GM19025 (cell line): ENCODE data around the gene MSMB.
"Not testable (repeated sequence)": the region's sequence is repeated elsewhere in the genome, so short reads cannot be mapped to it uniquely, and the experiment has no call there.

Experiments used
- ATAC-seq: cut with Tn5 transposase; IDR thresholded peaks from one replicate; pipeline ENCODE4 v1.9.1; 2021; ENCODE audit warnings: mild to moderate bottlenecking, low read depth, moderate library complexity; ENCODE audit not compliant: unreplicated experiment

Gene MSMB

DNA sequence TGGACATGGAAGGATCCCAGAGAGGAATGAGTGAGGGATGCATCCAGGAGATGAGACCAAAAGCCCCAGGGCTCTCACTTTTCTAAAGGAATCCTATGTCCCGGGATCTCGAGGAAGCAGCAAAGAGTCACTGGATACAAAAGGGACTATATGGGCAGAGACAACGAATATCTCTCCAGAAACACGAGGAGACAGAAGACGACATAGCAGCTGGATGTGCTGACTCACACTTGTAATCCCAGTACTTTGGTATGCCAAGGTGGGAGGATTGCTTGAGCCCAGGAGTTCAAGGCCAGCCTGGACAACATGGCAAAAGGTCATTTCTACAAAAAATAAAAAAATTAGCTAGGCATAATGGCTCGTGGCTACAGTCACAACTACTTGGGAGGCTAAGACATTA, 24.7 kb upstream of the MSMB start:
- no peak for ATAC-seq

DNA sequence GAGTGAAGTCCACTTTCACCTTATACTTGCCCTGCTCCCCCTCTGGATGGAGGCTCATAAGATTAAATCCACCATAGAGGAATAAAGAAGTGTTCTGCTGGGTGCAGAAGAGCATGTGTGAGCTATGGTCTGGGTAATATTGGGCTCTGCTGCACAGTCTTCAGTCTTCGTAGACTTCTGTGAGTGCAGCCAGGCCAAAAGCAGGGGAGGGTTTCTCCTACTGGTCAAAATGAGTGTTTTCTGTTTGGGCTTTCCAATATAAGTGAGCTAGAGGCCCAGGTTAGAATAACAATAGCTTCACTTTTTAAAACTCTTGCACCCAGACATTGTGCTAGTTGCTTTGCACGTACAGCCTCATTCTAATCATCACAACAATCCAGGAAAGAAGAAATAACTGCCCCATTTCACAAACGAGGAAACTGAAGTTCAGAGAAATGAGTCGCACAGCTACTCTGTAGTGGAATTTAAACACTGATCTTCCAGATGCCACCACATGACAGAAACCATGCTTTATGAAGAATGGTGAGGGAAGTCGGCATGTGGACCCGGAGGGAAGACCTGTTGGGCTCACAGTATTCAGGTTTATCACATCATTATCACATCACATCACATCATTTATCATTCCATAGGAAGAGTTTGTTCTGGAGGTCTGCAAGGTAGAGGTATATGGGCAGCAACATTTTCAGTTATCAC, 23.8 kb upstream of the MSMB start:
- ATAC-seq = no peak

DNA sequence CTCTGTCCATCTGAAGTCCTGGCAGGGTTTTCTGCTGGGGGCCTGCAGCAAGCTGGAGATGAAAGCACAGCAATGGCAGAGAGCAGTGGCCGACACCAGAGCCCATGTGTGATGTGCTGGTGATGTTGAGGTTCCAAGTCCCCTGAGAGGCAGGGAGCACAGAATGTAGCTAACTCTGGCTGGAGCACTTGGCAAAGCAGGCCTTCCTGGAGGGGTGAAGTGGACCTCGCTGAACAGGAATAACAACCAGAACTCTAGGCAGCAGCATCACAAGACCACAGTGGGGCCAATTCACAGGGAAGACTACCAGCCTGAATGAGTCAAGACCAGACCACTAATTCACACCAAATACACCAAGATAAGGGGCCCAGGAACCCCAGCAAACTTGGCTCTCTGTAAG, 22.8 kb upstream of the MSMB start:
- no peak for ATAC-seq

DNA sequence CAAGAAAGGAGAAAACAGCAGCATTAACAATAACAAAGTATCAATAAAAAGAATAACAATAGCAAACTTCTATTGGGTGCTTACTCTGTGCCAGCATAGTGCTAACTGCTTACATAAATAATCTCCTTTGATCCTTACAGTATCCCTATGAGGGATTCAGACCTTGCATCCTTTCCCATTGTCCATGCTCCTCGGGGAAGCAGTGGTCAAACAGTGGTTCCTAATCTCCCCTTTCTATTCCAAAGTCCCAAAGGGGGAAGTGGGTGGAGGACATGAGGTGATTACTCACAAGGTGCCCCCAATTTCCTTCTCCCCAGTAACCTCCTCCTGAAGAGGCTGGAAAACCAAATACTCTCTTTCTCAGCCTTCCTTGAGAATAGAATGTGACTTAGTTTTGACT, 22.0 kb upstream of the MSMB start:
- ATAC-seq = no peak

DNA sequence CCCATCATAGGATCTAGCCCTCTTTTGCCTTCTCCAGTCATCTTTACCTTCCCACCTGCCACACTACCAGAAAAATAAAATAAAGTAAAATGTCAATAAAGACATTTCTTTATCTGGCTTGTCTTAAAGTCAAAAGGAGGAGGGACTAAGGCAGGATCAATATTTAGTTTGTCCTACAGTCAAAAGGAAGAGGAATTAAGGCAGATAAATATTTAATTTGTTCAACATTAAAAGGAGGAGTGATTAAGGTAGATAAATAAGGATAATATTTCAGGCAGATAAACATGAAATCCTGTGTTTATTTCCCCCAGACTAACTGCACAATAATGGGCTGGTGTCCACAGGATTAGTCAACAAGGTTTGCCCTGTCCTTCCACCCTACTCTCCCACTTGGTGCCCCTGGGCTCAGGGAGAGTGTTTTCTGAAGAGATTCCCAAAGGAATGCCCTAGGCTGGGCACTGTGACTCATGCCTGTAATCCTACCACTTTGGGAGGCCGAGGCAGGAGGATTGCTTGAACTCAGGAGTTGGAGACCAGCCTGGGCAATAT, 18.3 kb upstream of the MSMB start:
- ATAC-seq = no peak

DNA sequence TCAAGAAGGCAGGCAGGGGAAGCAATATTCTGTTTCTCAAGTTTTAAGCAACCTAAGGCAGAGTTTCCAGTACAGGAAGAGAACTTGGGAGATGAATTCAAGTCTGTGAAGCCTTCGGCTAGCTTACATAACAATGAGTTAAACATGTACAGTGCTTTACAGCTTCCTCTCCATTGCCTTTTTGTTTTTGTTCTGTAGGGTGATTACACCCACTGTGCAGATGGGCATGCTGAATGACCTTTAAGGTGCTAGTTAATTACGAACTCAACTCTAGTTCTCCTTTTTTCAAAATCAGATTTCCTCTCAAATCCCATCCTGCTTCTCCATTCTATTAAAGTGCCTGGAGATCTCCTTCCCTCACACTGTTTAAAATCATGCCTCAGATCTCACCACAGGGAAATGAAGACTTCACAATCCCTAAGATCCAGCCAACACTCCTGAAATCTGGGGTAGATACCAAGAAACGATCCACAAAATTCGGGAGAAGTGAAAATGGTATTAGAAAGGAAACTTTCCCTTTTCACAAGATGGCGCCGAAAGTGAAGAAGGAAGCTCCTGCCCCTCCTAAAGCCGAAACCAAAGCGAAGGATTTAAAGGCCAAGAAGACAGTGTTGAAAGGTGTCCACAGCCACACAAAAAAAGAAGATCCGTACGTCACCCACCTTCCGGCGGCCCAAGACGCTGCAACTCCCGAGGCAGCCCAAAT, 16.8 kb upstream of the MSMB start:
- no peak for ATAC-seq

DNA sequence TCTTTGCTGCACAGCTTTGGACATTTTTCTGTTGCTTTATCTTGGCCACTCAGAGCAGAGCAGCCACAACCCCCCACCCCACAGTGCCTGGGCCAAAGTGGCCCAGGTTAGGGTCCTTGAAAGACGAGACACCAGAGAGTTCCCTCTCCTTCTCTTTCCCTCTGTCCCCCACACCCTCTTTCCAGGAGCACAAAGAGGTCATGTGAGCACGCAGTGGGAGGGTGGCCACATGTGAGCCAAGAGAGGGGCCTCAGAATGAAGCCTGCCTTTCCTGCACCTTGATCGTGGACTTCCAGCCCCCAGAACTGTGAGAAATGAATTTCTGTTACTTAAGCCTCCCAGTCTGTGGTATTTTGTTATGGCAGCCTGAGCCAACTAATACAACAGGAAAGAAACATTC, 14.6 kb upstream of the MSMB start:
- no peak for ATAC-seq

DNA sequence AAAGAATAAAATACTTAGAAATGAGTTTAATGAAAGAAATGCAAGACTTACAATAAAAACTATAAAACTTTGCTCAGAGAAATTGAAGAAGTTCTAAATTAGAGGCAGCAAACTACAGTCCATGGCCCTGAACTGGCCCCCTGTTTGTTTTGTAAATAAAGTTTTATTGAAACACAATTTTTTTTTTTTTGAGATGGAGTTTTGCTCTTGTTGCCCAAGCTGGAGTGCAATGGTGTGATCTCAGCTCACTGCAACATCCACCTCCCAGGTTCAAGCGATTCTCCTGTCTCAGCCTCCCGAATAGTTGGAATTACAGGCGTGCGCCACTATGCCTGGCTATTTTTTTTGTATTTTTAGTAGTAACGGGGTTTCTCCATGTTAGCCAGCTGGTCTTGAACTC, 11.9 kb upstream of the MSMB start:
- not testable (repeated sequence) for ATAC-seq

DNA sequence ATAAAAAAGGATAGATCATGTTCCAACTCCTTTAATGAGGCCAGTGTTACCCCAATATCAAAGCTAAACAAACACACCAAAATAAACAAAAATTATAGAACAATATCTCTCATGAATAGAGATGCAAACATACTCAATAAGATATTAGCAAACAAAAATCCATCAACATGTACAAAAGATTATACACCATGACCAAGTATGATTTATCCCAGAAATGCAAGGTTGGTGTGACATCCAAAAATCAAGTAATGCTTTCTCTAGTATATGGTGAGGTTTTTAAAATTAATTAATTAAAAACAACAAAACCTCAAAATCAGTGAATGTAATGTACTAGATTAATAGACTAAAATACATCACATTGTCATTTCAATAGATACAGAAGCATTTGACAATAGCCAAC, 11.0 kb upstream of the MSMB start:
- no peak for ATAC-seq

DNA sequence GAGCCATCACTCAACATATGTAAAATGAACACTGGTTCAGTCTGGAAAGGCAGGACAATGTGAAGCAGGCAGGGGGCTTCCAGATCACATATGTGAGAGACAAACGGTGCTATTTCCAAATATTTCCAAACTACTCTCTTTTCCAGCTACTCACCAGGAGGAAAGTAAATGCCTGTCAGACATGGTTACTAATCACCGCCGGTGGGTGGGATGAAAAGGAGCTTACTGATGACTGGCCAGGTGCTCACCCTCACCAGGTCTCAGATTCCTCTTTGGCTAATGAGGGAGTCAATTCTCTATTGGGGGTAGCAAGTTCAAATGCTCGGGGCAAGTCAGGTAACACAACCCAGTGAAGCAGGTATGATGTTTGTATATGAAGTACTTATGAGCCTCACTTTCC, 9.7 kb upstream of the MSMB start:
- no peak for ATAC-seq

DNA sequence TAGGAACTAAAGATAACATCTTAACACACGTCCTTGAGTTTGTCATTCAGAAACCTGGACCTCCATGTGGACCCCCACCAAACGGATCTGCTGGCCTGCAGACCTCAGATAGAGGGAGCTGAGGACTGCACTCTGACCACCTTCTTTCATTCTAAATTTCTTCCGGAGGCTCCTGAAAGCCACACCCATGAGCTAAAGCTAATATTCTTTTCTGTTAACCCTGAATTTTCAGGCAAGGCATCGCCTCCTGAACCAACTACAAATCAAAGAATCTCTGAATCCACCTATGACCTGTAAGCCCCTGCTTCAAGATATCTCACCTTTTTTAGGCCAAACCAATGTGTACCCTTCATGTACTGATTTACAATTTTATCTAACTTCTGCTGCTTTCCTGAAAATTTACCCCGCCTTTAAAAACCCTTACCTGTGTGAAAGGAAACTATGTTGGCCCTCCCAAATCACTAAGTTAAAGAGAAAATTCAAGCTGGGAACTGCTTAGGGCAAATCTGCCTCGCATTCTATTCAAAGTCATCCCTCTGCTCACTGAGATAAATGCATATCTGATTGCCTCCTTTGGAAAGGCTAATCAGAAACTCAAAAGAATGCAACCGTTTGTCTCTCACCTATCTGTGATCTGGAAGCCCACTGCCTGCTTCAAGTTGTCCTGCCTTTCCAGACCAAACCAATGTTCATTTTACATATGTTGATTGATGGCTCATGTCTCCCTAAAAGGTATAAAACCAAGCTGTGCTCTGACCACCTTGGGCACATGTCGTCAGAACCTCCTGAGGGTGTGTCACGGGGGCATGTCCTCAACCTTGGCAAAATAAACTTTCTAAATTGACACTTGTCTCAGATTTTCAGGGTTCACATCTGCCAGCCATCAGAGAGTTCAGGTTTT, 7.7 kb upstream of the MSMB start:
- ATAC-seq = no peak

DNA sequence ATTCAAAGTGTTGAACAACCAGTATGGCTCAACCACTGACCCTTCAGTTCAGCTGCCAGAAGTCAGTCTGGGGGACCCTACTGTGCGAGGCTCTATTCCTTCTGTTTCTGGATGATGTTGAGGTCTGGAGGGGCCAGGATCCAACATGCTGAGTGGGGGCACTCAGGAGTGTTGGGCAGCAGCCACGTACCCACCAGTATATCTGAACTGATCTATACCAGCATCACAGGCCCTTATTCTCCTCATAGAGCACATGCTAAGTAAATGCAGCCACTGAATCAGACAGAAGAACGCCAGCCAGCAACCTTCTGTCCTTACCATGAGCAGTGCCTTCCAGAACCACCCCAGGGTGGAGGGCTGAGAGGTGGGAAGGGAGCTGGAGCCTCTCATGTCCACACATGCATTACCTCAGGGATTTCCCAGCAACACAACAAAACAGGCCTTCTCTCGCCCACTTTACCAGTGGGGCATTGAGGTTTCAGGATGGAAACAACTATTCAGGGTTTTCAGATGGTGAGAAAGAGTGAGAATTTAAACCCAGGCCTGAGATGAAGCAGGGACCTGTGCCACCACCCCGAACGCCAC, 6.8 kb upstream of the MSMB start:
- ATAC-seq = no peak

DNA sequence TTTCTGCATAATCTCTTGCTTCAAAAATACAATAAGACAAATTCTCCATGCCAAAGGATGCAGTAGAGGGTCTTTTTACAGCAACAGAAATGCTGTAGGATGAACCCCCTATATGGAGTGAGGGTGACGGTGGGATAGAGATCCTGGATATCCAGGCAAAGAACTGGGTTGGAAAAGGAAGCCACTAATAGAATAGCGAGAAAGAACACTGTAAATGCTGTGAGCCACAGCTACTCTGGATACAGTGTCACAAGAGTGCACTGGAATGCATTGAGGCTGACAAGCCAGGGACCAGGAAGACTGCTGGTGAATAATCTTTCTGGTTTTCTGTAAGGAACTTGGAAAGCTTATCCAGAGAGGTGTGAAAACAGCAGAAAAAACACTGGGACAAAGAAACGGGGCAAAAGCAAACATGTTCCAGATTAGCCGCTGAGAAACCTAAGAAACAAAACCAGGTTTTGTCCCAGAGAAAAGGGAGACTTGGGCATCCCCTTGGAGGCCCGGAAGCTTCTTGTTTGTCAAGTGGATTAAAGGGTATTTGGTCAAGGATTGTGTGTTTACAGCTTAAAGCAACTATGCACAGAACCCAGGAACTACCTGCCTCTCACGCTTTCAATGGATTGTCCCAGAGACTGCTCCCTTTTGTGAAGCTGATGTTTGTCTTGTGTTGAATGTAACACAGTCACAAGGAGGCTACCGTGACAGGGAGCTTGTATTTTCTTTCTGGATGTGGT, 6.2 kb upstream of the MSMB start:
- no peak for ATAC-seq

DNA sequence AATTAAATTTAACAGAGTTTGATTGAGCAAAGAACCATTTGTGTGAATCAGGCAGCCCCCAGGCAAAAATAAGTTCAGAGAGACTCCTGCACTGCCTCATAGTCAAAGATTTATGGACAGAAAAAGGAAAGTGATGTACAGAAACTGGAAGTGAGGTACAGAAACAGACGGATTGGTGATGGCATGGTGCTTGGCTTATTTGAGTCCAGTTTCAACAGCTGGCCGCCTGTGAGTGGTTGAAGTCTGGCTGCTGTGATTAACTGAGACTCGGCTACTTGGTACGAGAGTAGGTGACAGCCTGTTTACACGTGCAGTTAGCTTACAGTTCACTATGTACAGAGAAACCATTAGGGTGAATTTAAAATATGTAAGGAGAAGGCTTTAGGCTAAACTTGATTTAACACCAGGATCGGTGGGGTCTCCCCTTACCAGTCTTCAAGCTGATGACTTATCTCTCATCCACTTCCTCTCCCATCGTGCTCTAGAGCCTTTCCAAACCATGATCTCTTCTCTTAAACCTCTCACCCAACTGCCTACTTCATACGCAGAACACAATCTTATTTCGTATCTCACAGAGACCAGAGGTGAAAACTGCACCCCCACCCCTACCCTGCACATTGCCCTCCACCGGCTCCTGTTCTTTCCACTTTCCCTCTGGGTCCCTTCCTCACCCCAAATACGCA, 5.0 kb upstream of the MSMB start:
- ATAC-seq = no peak

DNA sequence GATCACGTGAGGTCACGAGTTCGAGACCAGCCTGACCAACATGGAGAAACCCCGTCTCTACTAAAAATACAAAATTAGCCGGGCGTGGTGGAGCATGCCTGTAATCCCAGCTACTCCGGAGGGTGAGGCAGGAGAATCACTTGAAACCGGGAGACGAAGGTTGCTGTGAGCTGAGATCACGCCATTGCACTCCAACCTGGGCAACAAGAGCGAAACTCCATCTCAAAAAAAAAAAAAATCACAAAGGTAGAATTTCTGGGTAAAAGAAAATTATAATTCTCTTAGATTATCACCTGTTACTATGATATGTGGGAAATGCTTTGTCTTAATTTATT, 3.4 kb upstream of the MSMB start:
- ATAC-seq = not testable (repeated sequence)

DNA sequence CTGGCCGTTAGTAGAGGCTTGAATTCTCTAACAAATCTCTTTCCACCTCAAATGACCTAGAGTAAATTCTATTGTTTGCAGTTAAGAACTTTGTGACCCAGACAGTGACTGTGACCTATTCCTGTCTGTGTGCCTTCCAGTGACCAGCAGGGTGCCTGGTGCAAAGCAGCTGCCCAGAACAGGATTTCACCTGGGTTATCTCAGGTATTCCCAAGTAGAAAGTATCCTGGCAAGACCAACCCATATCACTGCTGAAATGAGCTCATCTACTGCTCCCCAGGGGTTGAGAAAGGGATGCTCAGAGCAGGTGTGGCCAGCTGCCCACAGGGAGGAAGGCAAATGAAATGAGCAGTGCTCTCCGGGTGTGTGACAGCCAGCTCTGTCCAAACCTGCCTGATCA, 2.1 kb upstream of the MSMB start:
- ATAC-seq = no peak

DNA sequence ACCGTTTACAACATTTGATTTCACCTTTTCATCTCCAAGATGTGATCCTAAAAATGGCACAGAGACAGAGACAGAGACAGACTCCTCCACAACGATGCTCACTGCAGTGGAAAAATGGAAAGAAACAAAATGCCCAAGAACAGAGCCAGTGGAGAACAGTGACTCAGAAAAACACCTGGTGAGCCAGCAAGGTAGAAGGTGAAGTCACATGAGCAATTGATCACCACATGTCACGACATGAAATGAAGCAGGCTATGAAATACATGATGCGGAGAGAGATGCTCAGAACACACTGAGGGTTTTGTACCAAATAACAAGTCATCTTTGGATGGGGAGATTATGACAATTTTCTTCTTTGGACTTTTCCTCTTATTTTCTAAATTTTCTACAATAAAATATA, 3.5 kb downstream of the MSMB start:
- ATAC-seq = no peak

DNA sequence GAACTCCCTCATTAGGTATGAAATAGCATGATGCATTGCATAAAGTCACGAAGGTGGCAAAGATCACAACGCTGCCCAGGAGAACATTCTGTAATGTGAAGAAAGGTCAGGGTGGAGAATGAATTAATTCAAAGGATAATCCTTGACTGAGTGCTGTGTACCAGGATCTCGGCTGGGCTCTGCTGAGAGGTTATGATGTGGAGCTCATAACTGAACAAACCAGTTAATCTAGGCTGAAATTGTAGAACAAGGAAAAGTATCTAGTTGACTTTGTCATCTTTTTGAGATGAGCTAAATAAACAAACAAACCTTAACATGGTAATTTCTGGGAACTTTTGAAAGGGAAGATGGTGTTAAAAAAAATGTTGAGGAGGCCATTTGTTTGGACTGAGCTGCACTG, 6.1 kb downstream of the MSMB start:
- ATAC-seq = no peak

DNA sequence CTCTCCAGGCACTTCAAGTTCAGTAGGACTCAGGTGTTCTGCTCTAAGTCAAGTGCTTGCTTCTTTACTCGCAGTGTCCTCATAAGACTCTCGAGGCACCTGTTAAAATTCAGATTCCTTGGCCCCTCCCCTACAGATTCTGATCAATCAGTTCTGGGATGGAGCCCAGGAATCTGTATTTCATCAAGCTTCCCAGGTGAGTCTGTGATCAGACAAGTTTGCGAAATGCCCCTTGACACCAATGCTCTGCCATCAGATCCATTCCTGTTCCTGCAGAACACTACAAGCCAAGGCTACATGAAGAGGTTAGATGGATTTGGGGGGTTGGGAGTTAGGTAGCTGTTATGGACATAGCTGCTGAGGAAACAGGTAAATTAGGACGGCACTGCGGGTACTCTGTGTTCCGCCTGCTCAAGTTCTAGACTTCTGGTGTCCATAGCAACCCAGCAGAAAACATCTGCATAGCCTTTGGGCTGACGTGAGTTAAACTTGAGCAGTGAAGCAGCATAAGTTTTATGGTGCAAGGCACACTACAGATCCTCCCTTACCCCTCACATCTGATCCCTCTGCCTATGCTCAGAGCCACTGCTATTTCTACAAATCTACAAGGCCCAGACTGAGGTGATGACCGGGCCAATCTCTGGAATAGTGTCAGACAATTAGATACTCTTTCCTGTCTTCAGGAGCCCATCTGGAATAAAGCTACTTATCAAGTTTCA, 8.8 kb downstream of the MSMB start:
- ATAC-seq = no peak
